ENCODE data around the gene GPA33. TPM values are rescaled to one million over a fixed set of nuclear protein-coding genes. Genes with fewer than 3 reads are reported as not detected.

The GPA33 gene
- total RNA-seq, 1 donor, result not detected

DNA sequence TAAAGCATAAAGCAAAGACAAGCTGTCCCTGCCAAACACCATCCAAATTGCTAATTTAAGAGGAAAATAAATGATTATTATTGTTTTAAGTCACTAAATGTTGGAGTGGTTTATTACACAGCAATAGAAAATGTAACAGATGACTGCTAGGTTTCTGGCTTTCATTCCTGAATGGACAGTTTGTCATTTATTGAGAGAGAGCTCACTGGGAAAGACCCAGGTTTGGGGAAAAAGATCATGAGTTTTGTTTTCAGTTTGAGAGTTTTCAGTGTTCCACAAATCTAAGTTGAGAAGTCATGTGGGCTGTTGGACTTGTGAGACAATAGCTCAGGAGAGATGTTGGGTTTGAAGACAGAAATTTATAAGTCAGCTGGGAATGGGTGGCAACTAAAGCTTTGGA, 5.4 kb downstream of the GPA33 start:
- TF ChIP-seq, protein P1, sequence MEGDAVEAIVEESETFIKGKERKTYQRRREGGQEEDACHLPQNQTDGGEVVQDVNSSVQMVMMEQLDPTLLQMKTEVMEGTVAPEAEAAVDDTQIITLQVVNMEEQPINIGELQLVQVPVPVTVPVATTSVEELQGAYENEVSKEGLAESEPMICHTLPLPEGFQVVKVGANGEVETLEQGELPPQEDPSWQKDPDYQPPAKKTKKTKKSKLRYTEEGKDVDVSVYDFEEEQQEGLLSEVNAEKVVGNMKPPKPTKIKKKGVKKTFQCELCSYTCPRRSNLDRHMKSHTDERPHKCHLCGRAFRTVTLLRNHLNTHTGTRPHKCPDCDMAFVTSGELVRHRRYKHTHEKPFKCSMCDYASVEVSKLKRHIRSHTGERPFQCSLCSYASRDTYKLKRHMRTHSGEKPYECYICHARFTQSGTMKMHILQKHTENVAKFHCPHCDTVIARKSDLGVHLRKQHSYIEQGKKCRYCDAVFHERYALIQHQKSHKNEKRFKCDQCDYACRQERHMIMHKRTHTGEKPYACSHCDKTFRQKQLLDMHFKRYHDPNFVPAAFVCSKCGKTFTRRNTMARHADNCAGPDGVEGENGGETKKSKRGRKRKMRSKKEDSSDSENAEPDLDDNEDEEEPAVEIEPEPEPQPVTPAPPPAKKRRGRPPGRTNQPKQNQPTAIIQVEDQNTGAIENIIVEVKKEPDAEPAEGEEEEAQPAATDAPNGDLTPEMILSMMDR (IDR thresholded peaks at IDR 0.05; ENCODE audit: insufficient read depth, low read length), result no peak
- no peak for DNase-seq (ENCODE audit: low read depth)
- H3K4me3 ChIP-seq (ENCODE audit: low read depth, low read length), result no peak overlapping the region

DNA sequence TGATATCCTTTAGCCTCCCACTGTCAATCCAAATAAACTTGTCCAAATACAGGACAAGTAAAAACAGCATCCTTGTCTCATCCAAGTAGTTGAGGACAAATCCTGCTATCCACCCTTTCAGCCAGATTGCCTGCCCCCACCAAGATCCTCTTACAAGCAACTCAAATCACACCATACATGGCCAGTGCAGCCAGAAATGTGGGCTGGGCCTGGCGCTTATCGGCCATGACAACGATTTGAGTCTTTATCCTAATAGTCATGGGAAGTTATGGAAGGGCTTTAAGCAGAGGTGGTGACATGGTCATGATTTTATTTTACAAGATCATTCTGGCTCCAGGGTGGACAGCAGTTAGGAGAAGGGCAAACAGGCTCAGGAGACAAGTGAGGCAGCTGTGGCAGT, 6.3 kb downstream of the GPA33 start:
- H3K4me3 ChIP-seq (ENCODE audit: low read depth, low read length), result no peak overlapping the region
- DNase-seq (ENCODE audit: low read depth), result no peak
- TF ChIP-seq, protein P1 (IDR thresholded peaks at IDR 0.05; ENCODE audit: insufficient read depth, low read length), result no peak

DNA sequence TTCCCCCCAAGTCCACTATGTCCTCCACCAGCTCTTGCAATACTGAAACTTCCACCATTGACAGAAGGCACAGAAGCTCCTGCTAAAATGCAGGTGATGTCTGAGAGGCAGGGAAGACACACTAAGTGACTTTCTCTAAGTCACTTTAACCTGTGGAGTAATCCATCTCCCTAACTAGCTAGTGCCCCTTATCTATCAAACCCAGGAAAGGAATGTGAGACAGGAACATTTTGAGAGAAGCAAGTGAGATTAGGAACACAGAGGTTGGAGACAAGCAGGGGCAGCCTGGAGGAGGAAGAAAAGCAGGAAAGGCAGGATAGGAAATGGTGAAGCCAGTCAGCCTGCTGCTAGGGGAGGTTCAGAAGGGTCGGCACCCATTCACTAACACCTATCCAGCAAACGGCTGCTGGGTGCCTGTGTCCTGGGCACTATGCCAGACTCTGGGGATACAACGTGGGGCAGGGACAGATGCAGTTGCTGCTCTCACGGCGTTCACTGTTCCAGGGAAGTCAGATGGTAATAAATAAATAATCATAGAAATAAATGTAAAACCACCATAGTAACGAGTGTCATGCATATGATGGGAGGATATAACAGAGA, 7.0 kb downstream of the GPA33 start:
- no peak overlapping the region for H3K4me3 ChIP-seq (ENCODE audit: low read depth, low read length)
- TF ChIP-seq, protein P1 (IDR thresholded peaks at IDR 0.05; ENCODE audit: insufficient read depth, low read length), result no peak
- DNase-seq (ENCODE audit: low read depth), result no peak

DNA sequence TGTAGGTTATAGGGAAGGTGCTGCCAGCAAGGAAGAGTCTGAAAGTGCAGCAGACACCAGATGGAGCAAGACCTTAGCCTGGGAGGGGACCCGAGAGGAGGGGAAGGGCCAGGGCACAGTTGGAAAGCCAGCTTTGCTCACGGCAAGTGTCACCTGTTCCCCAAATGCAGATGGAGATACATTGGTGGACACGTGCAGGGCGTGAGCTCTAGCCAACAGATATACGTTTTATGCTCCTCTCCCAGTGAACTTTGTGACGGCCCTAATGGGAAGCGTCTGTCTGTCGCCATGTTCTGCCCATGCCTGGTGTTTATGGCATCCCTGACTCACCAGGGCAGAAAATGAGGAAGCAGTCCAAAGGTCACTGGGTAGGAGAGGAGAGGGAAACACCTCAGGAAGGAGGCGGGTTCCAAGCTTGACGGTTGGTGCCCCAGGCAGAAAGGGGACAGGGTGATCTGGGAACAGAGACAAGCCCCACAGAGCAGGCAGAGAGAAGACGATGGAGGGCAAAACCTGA, 7.6 kb downstream of the GPA33 start:
- TF ChIP-seq, protein P1 (IDR thresholded peaks at IDR 0.05; ENCODE audit: insufficient read depth, low read length), result no peak
- no peak for DNase-seq (ENCODE audit: low read depth)
- H3K4me3 ChIP-seq (ENCODE audit: low read depth, low read length), result no peak overlapping the region

DNA sequence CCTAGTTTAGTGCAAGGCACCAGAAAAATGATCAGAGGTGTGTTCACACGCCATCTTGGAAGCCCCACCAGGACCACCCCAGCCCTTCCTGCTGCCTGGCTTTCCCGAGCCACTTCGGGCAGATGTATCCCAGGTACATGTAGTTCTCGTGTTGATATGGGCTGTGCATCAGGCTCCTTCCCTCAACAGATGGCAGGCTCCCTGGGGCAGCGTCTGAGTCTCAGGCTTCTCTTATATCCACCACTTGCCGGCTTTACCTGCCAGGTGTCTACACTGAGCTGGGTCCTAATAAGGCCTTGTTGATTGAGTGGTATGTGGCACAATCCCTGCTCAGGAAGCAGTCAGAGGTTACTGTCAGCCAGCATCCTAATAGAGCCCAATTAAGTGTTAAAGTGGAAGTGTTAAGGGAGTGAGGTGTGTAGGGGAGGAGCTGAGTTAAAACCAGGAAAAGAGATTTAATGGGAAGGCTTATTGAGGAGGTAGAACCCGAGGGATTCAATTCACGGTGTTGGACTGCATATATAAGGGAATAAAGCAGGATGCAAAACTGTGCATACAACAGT, 8.5 kb downstream of the GPA33 start:
- DNase-seq (ENCODE audit: low read depth), result no peak
- TF ChIP-seq, protein P1 (IDR thresholded peaks at IDR 0.05; ENCODE audit: insufficient read depth, low read length), result no peak
- no peak overlapping the region for H3K4me3 ChIP-seq (ENCODE audit: low read depth, low read length)

DNA sequence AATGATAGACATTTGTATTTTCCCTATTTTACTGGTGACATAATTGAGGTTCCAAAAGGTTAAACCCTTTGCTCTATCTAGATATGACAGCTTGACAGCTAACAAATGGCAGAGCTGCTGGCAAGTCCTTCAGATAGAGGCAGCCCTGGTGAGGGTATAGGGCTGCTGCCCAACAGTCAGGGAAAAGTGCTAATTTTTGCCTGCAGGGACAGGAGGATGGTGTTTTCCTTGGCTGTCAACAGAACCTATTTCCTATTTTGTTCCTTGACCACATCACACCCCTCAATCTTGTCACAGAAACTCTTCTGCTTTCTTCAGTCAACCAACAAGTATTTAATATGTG, 12.3 kb downstream of the GPA33 start:
- DNase-seq (ENCODE audit: low read depth), result no peak
- TF ChIP-seq, protein P1 (IDR thresholded peaks at IDR 0.05; ENCODE audit: insufficient read depth, low read length), result no peak
- H3K4me3 ChIP-seq (ENCODE audit: low read depth, low read length), result no peak overlapping the region

All from fibroblast of the aortic adventitia (primary cell).